OCI-LY7 (cell line): ENCODE results near the gene MYLIP.

Experiments used
- CTCF ChIP-seq: fragments of 200-600 bp; sonication (generic); conservative IDR thresholded peaks from 2 replicates; pipeline ENCODE4 v1.5.1; 2014; ENCODE audit warnings: mild to moderate bottlenecking, antibody characterized with exemption, low read length, moderate library complexity, mixed read lengths
- EZH2phosphoT487 ChIP-seq: fragments of 200-600 bp; sonication (generic); IDR thresholded peaks from 2 replicates; pipeline ENCODE4 v1.6.1; 2018; ENCODE audit warnings: low read depth, borderline replicate concordance, mild to moderate bottlenecking, mixed run types, antibody characterized with exemption, low read length, moderate library complexity, mixed read lengths

DNA sequence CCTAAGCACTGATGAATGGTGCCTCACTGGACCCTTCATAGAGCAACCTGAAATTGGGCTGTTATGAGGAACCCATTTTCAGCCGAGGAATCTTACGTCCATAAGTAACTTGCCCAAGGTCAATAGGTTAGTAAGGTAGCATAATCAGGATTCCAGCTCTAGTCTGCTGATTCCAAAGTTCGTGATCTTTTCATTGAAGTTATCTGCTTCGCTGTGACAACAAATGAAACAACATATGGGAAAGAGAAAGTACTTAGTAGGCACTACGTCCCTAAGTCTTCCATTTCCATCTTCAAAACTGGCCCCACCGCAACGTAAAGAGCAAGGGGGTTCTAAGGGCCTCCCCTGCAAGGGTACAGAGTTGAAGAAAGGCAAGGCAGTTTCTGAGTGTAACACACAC is 49.5 kb downstream of the MYLIP start:
- TF ChIP-seq EZH2phosphoT487: no peak
- no peak for TF ChIP-seq CTCF
